ENCODE data around the gene TM4SF4.
A peak's percentile ranks its signal among the peaks of the same experiment; 100 is the strongest.

TM4SF4 gene

GRCh38 chr3:149455366-149455765 lies 19.1 kb upstream of the TM4SF4 start:
- no peak for DNase-seq (ENCODE audit: low read depth in 2 of 2)

- DNase-seq (ENCODE audit: low read depth in 2 of 2), result no peak
These were observed 18.5 kb upstream of the TM4SF4 start for GRCh38 chr3:149455989-149456388.

GRCh38 chr3:149459491-149460059 lies 14.9 kb upstream of the TM4SF4 start:
- DNase-seq (ENCODE audit: low read depth in 2 of 2), result no peak

GRCh38 chr3:149460117-149460516 lies 14.4 kb upstream of the TM4SF4 start:
- DNase-seq (ENCODE audit: low read depth in 2 of 2), result no peak

- DNase-seq (ENCODE audit: low read depth in 2 of 2), result no peak
These were observed 12.4 kb upstream of the TM4SF4 start for GRCh38 chr3:149462051-149462450.

- DNase-seq (ENCODE audit: low read depth in 2 of 2), result no peak
These were observed 11.9 kb upstream of the TM4SF4 start for GRCh38 chr3:149462581-149463011.

- no peak for DNase-seq (ENCODE audit: low read depth in 2 of 2)
These were observed 10.6 kb upstream of the TM4SF4 start for GRCh38 chr3:149463921-149464320.

GRCh38 chr3:149464542-149465328 lies 9.8 kb upstream of the TM4SF4 start:
- no peak for DNase-seq (ENCODE audit: low read depth in 2 of 2)

GRCh38 chr3:149465351-149465883 lies 9.1 kb upstream of the TM4SF4 start:
- DNase-seq (ENCODE audit: low read depth in 2 of 2), result no peak

GRCh38 chr3:149466192-149466591 lies 8.3 kb upstream of the TM4SF4 start:
- no peak for DNase-seq (ENCODE audit: low read depth in 2 of 2)

GRCh38 chr3:149468504-149469212 lies 5.8 kb upstream of the TM4SF4 start:
- DNase-seq (ENCODE audit: low read depth in 2 of 2), result no peak

- DNase-seq (ENCODE audit: low read depth in 2 of 2), result no peak
These were observed 4.1 kb upstream of the TM4SF4 start for GRCh38 chr3:149470381-149470780.

GRCh38 chr3:149472030-149472797 lies 2.3 kb upstream of the TM4SF4 start:
- no peak for DNase-seq (ENCODE audit: low read depth in 2 of 2)

- DNase-seq (ENCODE audit: low read depth in 2 of 2), result no peak
These were observed 894 bp upstream of the TM4SF4 start for GRCh38 chr3:149473357-149474249.

- DNase-seq (ENCODE audit: low read depth in 2 of 2), result no peak
These were observed 1.1 kb downstream of the TM4SF4 start for GRCh38 chr3:149475451-149476060.

GRCh38 chr3:149476225-149476624 lies 1.7 kb downstream of the TM4SF4 start:
- no peak for DNase-seq (ENCODE audit: low read depth in 2 of 2)

GRCh38 chr3:149479621-149480325 lies 5.3 kb downstream of the TM4SF4 start:
- DNase-seq (ENCODE audit: low read depth in 2 of 2), result no peak

GRCh38 chr3:149480326-149481017 lies 6.0 kb downstream of the TM4SF4 start:
- peak; percentile 22 to 28 for DNase-seq (ENCODE audit: low read depth in 2 of 2)

GRCh38 chr3:149481056-149481455 lies 6.6 kb downstream of the TM4SF4 start:
- DNase-seq (ENCODE audit: low read depth in 2 of 2), result no peak
